Hematopoietic multipotent progenitor cell treated with erythropoietin and hydrocortisone succinate and interleukin-3 and kit ligand, for 4 days (in vitro differentiated cells): ENCODE data around the gene PSAP.
A peak's percentile ranks its signal among the peaks of the same experiment; 100 is the strongest.

ENCODE experiments used
- DNase-seq: peaks from one replicate; pipeline ENCODE4 v3.0.0-alpha.2; 2015

The PSAP gene

GRCh38 chr10:71824333-71824732 lies 26.7 kb downstream of the PSAP start:
- DNase-seq = no peak

GRCh38 chr10:71823356-71823755 lies 27.7 kb downstream of the PSAP start:
- no peak for DNase-seq

- peak; percentile 43 for DNase-seq
These were observed 28.9 kb downstream of the PSAP start for GRCh38 chr10:71821909-71822763.

GRCh38 chr10:71820966-71821365 lies 30.1 kb downstream of the PSAP start:
- no peak for DNase-seq

- DNase-seq = no peak
These were observed 31.1 kb downstream of the PSAP start for GRCh38 chr10:71819985-71820384.

- no peak for DNase-seq
These were observed 31.6 kb downstream of the PSAP start for GRCh38 chr10:71819441-71819861.

GRCh38 chr10:71818674-71819260 lies 32.3 kb downstream of the PSAP start:
- no peak for DNase-seq

GRCh38 chr10:71817831-71818655 lies 33.0 kb downstream of the PSAP start:
- DNase-seq = no peak

GRCh38 chr10:71816936-71817618 lies 34.0 kb downstream of the PSAP start:
- no peak for DNase-seq

- no peak for DNase-seq
These were observed 34.6 kb downstream of the PSAP start for GRCh38 chr10:71816421-71816851.

GRCh38 chr10:71815515-71816130 lies 35.4 kb downstream of the PSAP start:
- DNase-seq = no peak

GRCh38 chr10:71814922-71815411 lies 36.1 kb downstream of the PSAP start:
- no peak for DNase-seq

- no peak for DNase-seq
These were observed 38.0 kb downstream of the PSAP start for GRCh38 chr10:71812913-71813590.

- DNase-seq = peak; percentile 87
These were observed 38.8 kb downstream of the PSAP start for GRCh38 chr10:71812016-71812912.

GRCh38 chr10:71811351-71811750 lies 39.7 kb downstream of the PSAP start:
- DNase-seq = no peak

- peak; percentile 54 for DNase-seq
These were observed 40.9 kb downstream of the PSAP start for GRCh38 chr10:71810048-71810750.

- no peak for DNase-seq
These were observed 41.4 kb downstream of the PSAP start for GRCh38 chr10:71809628-71810027.

GRCh38 chr10:71807557-71808510 lies 43.2 kb downstream of the PSAP start:
- DNase-seq = no peak
